ENCODE measurements around the gene VAX1. TPM values are rescaled to one million over a fixed set of nuclear protein-coding genes. Genes with fewer than 3 reads are reported as not detected.
A peak's percentile ranks its signal among the peaks of the same experiment; 100 is the strongest.

VAX1 gene
- total RNA-seq, 2 experiments from 2014 or later, result not detected

DNA sequence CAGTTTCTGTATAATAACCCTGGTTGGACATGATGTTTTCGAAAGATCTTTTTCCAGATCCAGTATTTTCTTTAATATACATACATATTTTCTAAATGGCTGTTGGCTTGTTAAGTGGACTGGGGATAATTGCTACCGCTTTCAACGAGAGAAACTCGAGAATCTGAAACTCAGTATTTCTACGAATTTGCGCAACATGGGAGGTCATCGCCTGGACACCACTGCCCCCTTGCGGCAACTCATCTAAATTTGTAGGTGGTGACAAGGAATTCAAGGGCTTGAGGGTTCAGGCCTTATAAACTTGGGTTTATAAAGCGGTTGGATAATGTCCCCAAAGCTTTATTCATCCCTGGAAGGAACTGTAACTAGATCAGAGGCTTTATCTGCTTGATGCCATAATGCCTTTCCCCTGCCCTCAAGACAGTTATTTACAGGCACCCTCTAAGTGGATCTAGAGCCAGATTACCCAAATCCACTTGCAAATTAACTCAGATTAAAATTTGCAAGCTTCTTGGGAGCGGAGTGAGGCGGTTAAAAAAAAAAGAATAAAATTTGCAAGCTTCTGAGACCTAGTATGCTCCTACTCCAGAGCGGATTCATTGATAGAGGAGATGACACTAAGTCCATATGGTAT, 37.9 kb upstream of the VAX1 start:
- Histone ChIP-seq H3K9me2 (ENCODE audit: insufficient read depth, low read length) (no peaks in the 10 kb centered on the region), H3K36me3 (ENCODE audit: insufficient read depth, low read length) (no peaks in the 10 kb centered on the region), H3K27ac (ENCODE audit: low read depth, low read length, poor library complexity, severe bottlenecking) (no peak overlapping the region), H3K4me3 (ENCODE audit: low read depth, low read length, poor library complexity, severe bottlenecking) (no peak overlapping the region), H3K4me1 (ENCODE audit: insufficient read depth, low read length, poor library complexity, severe bottlenecking) (peaks cover 9% of the 10 kb centered on the region), H4K20me1 (ENCODE audit: insufficient read depth, low read length) (no peaks in the 10 kb centered on the region), H3K4me2 (ENCODE audit: low read length) (peak overlapping the region; percentile 62; the same call in 1 of the 2 replicates), H3K9me3 (ENCODE audit: low read length) (no peaks in the 10 kb centered on the region), H2AFZ (ENCODE audit: low read length) (peak overlapping the region; percentile 95; the same call in 1 of the 2 replicates), H3K79me2 (ENCODE audit: insufficient read depth, low read depth, low read length) (no peaks in the 10 kb centered on the region)
- intact Hi-C loops (cut with micrococcal nuclease; ENCODE audit: unreplicated experiment), result loop anchor here (1.0 kb wide), 1 partner anchor 379 kb away; no protein-coding TSS in a partner anchor
- CTCF ChIA-PET (ENCODE audit: unreplicated experiment), result interaction anchor here (1.6 kb wide), 1 partner anchor 11 kb away, joined by 5 read pairs; no protein-coding TSS in a partner anchor
- TF ChIP-seq EZH2phosphoT487 (IDR thresholded peaks at IDR 0.05; ENCODE audit: borderline replicate concordance, low read depth, low read length) (no peak), CTCF (conservative IDR thresholded peaks at IDR 0.05; ENCODE audit: low read length) (peak; percentile 92)
- peak; percentile 69 for DNase-seq (ENCODE audit: low spot score)
- POLR2A ChIA-PET, result no interaction called here
- BruUV-seq (replicated peaks), result no TSS peak

- Histone ChIP-seq H3K27ac (ENCODE audit: low read depth, low read length, poor library complexity, severe bottlenecking) (no peak overlapping the region), H3K36me3 (ENCODE audit: insufficient read depth, low read length) (no peaks in the 10 kb centered on the region), H3K9me2 (ENCODE audit: insufficient read depth, low read length) (no peaks in the 10 kb centered on the region), H3K4me2 (ENCODE audit: low read length) (peak overlapping the region; percentile 62; the same call in 1 of the 2 replicates), H3K4me1 (ENCODE audit: insufficient read depth, low read length, poor library complexity, severe bottlenecking) (peaks cover 9% of the 10 kb centered on the region), H4K20me1 (ENCODE audit: insufficient read depth, low read length) (no peaks in the 10 kb centered on the region), H3K9me3 (ENCODE audit: low read length) (no peaks in the 10 kb centered on the region), H2AFZ (ENCODE audit: low read length) (peak overlapping the region; percentile 95), H3K79me2 (ENCODE audit: insufficient read depth, low read depth, low read length) (no peaks in the 10 kb centered on the region), H3K4me3 (ENCODE audit: low read depth, low read length, poor library complexity, severe bottlenecking) (no peak overlapping the region)
- TF ChIP-seq CTCF (conservative IDR thresholded peaks at IDR 0.05; ENCODE audit: low read length) (peak; percentile 55; the same call in 1 of the 2 replicates), EZH2phosphoT487 (IDR thresholded peaks at IDR 0.05; ENCODE audit: borderline replicate concordance, low read depth, low read length) (no peak)
- intact Hi-C loops (cut with micrococcal nuclease; ENCODE audit: unreplicated experiment), result loop anchor here (1.0 kb wide), 1 partner anchor 378 kb away; no protein-coding TSS in a partner anchor
- ChIA-PET POLR2A (interaction anchor here (1.0 kb wide), 1 partner anchor 11 kb away, joined by 3 read pairs; no protein-coding TSS in a partner anchor), CTCF (ENCODE audit: unreplicated experiment) (interaction anchor here (0.5 to 1.6 kb wide), 4 partner anchors 12 to 372 kb away, joined by 3 to 5 read pairs (median 3); no protein-coding TSS in a partner anchor)
- DNase-seq (ENCODE audit: low spot score), result no peak
- no TSS peak for BruUV-seq (replicated peaks)
Measured at GRCh38 chr10:117175215-117175900, 37.3 kb upstream of the VAX1 start.
